GM18526 (cell line): ENCODE results near the gene AUTS2.

Experiments
- POLR2A ChIP-seq: IDR thresholded peaks from 3 replicates; pipeline ENCODE4 v1.6.1; 2011; ENCODE audit not compliant: insufficient read length; ENCODE audit errors: extremely low read depth

Gene AUTS2

DNA sequence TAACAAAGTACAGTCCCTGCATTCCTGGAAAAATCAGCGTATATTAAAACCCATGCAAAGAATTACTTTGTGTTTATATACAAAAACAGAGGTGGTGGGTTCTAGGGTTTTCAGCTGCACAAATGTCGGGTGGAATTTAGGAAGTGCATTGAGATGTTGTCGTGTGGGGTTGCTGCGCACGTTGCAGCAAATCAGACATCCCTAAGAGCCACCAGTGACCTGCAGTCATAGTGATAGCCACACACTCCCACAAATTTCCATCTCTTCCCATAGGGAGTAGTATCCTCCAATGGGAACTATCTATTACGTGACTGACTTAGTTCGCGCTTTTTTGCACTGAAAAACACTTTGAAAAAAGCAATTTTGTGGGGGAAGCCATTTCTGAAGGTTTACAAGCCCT is 1158.5 kb downstream of the AUTS2 start:
- no peak for TF ChIP-seq POLR2A

DNA sequence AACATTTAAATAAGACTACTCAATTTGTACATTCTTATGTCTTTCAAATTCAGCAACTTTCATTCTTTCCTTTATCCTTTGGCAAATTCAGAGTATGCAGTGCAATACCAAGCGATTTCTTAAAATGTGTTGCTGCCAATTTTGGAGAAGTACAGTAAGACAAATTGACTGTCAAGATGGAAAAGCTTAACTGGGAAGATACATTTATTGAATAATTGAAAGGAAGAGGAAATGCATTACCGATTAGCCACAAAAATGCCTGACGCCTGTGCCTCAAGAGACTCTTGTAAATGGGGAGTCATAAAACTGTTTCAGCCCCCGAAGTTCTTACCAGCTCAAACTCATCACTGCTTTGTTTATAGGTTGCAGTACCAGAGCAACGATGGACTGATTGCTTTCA is 1160.4 kb downstream of the AUTS2 start:
- TF ChIP-seq POLR2A: no peak

DNA sequence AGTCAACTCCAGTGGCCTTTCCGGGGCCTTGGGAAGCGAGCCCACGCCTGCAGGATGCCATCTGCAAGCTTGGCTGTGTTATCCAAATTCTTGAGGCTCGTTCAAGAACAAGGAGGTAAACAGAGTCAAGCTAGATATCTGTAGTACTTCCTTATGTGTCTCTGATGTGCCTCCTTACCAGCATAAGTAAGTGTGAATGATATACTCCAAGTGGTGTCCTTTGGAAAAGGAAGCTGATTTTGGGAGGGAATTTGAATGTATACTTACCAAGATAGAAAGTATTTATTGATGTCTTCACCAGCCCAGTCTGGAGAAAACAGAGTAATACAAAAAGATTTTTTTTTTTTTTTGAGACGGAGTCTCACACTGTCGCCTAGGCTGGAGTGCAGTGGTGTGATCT is 1161.4 kb downstream of the AUTS2 start:
- no peak for TF ChIP-seq POLR2A

DNA sequence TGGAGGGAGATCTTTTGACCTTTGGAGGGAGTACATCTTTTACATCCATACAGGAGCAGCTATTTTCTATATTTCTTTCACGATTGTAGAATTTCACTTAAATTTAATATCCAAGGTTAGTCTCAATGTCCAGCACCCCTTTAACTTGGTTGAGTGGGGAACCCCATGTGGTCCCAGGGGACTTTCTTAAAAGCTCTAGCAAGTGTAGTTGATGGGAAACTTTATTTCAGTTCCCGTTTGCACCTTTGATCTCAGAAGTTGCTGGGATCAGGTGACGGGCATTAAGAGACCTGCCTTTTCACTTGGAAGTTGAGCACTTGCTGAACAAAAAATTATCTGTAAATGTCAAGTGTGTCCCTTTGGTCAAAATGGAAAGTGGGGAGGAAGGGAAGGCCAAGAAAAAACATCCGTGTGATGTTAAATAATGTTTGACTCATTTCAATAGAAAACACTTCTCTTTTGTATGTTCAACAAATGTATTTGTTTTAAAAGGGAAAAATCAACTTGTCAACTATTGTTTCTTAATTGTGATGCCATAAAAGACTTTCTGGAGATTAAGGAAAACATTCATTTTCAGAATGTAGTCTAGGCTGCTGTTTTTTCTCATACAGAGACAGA is 1163.5 kb downstream of the AUTS2 start:
- no peak for TF ChIP-seq POLR2A

DNA sequence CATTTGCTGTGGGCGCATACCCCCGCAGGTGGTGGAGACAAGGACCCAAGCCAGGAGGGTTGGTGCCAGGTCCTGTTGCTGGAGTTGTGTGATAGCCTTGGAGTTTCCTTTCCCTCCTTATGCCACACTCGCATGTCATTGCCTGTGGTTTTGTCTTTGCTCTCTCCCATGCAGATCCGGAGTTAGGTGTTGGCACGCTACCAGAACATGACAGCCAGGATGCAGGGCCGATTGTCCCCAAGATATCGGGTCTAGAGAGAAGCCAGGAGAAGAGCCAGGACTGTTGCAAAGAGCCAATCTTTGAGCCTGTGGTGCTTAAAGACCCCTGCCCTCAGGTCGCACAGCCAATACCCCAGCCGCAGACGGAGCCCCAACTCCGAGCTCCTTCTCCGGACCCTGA is 1164.4 kb downstream of the AUTS2 start:
- no peak for TF ChIP-seq POLR2A

DNA sequence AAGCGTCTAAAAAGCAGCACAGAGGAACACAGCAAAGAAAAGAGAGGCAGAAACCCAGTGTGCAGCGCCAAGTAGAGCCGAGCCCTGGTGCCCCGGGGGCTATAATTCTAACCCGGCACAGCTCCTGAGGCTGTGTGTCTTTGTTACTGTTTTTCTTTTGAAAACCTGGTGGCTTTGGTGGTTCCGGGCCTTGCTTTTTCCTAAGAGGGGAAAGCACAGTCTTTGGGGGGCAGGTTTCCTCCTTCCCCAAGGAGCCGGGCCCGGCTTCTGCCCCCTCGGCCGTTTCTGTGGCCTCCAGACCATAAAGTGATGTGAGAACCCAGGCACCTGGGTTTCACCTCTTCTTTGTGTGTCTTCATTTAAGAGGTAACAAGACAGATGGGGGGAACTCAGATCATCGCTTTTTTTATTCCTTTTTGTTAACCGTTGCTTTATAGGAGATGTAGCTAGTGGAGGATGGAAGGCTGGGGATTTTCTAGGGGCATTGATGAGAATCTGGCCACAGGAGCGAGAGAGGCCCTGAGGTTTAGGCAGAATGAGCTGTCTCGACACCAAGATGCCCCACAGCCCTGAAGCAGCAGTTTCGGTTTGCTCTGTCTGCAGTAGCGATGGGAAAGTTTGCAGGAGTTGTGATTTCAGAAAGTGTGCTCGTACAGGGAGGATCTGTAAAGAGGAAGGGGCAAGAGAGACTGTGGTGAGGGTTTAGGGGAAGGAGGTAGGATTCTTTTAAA is 1165.9 kb downstream of the AUTS2 start:
- no peak for TF ChIP-seq POLR2A

DNA sequence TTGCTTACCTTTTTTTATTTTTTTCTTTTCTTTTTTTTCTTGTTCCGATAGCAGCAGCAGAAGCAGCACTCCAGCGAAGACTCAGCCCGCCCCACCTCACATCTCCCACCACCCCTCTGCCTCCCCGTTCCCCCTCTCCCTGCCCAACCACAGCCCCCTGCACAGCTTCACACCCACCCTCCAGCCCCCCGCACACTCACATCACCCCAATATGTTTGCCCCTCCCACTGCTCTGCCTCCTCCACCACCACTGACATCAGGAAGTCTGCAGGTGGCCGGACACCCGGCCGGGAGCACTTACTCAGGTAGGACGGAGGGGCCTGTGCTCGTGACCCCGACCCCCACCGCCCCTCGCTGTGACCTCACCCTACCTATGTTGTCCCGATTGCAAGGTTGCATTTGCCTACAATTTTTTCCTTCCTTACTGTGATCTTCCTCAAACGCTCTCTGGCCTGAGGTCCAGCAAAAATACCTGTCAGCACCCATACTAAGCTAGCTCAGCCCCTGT is 1166.5 kb downstream of the AUTS2 start:
- peak; percentile 35 for TF ChIP-seq POLR2A

DNA sequence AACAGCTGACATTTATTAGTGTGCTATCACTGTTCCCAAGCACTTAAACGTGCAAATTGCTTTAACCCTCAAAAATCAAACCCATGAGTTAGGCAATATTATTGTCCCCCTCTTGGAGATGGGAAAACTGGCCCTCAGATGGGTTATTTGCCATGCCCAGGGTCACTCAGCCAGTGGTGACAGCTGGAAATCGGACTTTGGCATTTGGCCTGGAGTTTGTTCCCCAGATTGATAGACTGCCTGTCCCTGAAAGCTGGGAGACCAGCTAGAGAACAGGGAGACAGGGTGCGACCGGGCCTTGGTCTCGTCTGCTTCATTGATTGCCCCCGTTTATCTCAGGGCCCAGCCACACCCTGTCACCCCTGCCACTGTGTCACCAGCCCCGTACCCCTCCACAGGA is 1167.4 kb downstream of the AUTS2 start:
- TF ChIP-seq POLR2A: no peak

DNA sequence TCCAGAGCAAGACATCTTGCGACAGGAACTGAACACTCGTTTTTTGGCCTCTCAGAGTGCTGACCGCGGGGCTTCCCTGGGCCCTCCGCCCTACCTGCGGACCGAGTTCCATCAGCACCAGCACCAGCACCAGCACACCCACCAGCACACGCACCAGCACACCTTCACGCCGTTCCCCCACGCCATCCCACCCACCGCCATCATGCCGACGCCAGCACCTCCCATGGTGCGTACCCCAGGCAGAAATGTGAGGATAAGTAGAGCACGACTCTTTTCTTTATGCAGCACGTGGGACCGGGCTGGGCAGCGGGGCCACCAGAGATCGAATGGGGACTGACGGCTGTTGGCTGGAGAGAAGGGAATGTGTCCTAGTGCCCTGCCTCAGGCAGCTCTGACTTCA is 1167.8 kb downstream of the AUTS2 start:
- no peak for TF ChIP-seq POLR2A

DNA sequence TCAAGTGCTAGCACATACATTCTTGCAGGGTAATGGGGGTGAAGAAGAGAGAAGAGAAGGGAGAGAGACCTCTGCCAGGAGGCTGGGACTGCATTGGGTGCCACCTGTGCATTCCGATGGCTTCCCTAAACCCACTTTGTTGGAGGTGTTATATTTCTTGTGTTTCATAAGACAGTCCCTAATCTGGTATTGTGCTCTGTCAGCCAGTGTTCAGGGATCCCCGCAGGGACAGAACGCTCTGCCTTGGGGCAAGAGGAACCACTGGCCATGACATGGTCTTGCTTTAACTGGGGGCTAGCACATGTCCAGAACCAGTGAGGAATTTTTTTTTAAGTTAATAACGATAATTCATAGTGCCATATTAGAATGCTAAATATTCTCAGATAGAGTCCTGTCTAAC is 1168.4 kb downstream of the AUTS2 start:
- no peak for TF ChIP-seq POLR2A

DNA sequence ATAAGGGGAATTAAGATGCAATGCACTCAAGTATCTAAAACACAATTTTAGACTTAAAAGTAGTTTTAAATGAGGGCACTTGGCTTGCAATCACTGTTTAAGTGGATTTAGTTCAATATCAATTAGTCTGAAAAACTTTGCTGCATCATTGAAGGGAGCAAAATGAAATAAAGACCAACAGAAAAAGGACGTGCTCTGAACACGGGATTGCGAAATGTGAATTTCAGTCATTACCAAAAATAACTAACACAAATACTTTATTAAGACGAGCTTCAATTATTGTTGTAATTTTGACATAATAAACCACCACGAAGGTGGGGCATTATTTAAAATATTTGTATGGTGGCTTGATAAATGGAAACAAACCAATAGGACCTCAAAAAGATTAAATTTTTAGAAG is 1171.9 kb downstream of the AUTS2 start:
- TF ChIP-seq POLR2A: no peak

DNA sequence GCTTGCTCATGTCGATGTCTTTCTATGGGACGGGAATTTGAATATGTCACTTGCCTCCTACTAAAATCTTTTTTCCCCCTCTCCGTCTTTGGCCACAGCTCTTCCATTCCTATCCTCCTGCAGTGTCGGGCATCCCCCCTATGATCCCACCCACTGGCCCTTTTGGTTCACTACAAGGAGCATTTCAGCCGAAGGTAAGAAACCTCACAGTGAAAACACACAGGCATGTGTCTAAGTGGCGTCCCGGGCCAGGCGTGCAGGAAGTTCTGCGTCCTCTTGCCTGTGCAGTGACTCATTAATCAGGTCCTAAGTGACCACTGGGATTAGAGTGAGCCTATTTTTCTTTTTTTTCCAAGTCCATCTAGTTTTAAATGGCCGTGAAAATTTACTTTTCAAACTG is 1173.2 kb downstream of the AUTS2 start:
- TF ChIP-seq POLR2A: no peak

DNA sequence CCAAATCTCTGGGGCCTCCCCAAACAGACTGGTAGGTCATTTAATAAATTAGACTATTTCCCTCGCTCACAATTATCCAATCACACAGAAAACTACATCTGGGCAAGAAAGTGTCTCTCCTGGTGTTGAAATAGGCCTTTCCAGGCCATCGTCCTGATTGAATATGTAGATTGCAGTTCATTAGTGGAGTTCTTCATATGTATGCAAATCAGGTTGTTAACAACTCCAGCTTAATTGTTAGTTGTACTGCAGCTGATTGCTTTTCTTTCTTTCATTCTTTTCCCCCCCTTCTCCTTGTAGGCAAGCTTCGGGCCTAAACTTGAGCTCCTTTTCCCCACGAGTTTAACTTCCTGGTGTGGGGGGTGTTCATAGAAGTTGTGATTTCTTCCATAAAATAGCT is 1174.6 kb downstream of the AUTS2 start:
- no peak for TF ChIP-seq POLR2A

DNA sequence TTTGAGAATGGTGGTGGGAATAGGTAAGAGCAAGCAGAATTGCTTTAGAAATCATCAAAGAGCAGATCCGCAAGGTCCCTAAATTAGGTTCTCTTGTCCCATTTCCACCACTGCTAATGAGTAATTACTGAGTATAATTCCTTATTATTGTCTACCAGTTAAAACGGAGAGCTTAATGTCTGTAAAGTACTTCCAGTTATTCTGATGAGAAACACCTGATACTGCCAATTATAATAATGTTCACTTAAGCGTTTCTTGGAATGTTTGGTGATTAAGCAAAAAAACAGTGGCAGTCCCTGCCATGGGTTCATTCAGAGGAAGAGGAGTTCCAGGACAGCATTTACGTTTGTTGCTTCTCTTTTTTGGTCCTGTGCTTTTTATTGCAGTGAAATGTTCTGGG is 1175.1 kb downstream of the AUTS2 start:
- no peak for TF ChIP-seq POLR2A

DNA sequence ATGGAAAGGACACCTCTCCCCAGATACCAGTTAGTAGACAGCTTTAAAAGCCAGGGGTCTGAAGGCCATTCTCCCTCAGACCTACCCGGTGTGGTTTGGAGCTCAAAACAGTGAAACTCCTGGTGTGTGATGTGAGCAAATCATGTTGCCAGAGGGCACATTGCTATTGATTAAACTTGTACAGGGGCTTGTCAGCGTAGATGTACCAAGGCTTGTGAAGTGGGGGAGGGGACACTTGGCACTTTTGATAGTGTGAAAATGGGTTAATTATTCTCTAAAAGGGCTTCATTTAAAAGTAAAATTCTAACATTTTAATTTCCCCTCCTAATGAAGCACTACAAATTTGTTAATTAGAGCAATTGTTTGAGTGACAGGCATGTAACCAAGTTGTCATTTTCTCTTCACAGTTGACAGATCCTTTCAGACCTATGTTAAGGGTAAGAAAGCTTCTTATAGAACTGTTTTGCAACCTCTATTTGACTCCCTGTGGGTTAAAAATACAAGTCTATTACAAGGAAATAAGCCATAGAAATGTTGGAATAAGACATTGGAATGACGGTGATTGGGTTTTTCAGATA is 1176.8 kb downstream of the AUTS2 start:
- no peak for TF ChIP-seq POLR2A

DNA sequence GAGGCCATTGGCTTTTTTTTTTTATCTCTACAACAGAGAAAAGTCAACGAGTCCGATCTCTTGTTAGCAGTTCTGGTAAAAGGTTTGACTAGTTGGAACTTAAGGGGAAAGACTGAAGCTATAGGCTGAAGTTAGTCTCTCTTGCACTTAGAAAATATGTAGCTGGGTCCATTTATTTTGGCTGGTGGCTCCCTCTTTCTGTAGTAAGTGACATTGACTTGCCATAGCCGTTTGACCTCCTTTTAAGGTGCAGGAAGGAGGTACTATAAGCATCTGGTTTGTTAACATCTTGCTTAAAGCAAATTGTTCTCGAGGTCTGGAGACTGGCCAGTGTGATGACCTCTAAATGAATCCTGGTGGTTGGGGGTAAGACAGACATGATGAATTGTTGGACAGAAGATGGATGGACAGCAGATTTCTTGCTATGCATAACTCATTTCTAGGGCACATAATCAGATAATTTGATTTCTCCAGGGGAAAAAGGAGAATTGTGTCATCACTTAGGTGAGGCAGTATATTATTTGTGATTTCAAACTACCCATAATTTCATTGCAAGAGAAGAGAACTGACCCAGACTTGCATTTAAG is 1177.4 kb downstream of the AUTS2 start:
- no peak for TF ChIP-seq POLR2A

DNA sequence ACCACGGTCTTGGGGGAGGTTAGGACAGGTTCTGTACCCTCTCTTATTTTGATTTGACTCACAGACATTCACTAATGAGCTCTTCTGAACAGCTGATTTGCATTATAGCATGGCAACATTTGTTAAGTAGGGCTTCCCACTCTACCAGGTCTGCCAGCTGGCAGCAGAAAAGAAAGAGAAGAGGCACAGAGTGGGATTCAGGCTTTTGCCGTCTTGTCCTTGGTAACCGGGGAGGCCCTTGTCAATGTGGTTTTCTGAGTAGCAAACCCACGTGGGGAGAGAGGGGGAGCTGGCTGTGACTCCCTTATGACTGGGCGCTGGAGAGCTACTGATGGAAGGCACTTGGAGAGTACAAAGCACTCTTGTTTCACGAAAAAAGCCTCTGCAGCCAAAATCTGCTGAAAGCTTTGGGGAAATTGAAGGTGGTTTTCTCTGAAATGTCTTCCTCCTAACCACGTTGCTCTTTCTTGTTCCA is 1178.4 kb downstream of the AUTS2 start:
- TF ChIP-seq POLR2A: no peak

DNA sequence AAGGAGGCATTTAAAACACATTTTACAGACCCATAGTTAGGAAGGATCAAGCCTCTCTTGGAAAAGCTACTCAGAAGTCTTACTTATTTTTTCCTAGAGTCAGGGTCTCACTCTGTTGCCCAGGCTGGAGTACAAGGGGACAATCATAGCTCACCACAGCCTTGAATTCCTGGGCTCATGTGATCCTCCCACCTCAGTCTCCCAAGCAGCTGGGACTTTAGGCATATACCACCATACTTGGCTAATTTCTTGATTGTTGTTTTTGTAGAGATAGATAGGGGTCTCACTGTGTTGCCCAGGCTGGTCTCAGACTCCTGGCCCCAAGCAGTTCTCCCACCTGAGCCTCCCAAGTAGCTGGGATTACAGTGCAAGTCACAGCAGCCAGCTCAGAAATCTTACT is 1179.0 kb downstream of the AUTS2 start:
- no peak for TF ChIP-seq POLR2A
